IPS-11a (cell line): ENCODE measurements around the gene RBMS3.
"Not testable (repeated sequence)": the region's sequence is repeated elsewhere in the genome, so short reads cannot be mapped to it uniquely, and the experiment has no call there.

ENCODE experiments used
- H3K4me3 ChIP-seq: one replicate; pipeline ENCODE4 v1.5.1; 2013; ENCODE audit warnings: low read depth, low read length, control low read depth

RBMS3 gene

GRCh38 chr3:29473481-29474170 lies 192.8 kb downstream of the RBMS3 start:
- H3K4me3 ChIP-seq, result not testable (repeated sequence)

GRCh38 chr3:29475305-29475840 lies 194.5 kb downstream of the RBMS3 start:
- no peak overlapping the region for H3K4me3 ChIP-seq

GRCh38 chr3:29475854-29476253 lies 195.0 kb downstream of the RBMS3 start:
- no peak overlapping the region for H3K4me3 ChIP-seq

- H3K4me3 ChIP-seq, result no peak overlapping the region
These were observed 197.7 kb downstream of the RBMS3 start for GRCh38 chr3:29478611-29479010.

GRCh38 chr3:29481249-29481648 lies 200.4 kb downstream of the RBMS3 start:
- H3K4me3 ChIP-seq, result no peak overlapping the region

GRCh38 chr3:29481969-29482767 lies 201.3 kb downstream of the RBMS3 start:
- H3K4me3 ChIP-seq, result no peak overlapping the region

- no peak overlapping the region for H3K4me3 ChIP-seq
These were observed 203.8 kb downstream of the RBMS3 start for GRCh38 chr3:29484633-29485032.

- no peak overlapping the region for H3K4me3 ChIP-seq
These were observed 205.2 kb downstream of the RBMS3 start for GRCh38 chr3:29486096-29486495.

GRCh38 chr3:29486917-29487316 lies 206.0 kb downstream of the RBMS3 start:
- H3K4me3 ChIP-seq, result no peak overlapping the region

- H3K4me3 ChIP-seq, result no peak overlapping the region
These were observed 208.1 kb downstream of the RBMS3 start for GRCh38 chr3:29488922-29489321.

GRCh38 chr3:29493109-29493508 lies 212.2 kb downstream of the RBMS3 start:
- no peak overlapping the region for H3K4me3 ChIP-seq

- H3K4me3 ChIP-seq, result no peak overlapping the region
These were observed 213.6 kb downstream of the RBMS3 start for GRCh38 chr3:29494305-29495036.

- H3K4me3 ChIP-seq, result no peak overlapping the region
These were observed 216.4 kb downstream of the RBMS3 start for GRCh38 chr3:29497282-29497681.

- no peak overlapping the region for H3K4me3 ChIP-seq
These were observed 221.9 kb downstream of the RBMS3 start for GRCh38 chr3:29502771-29503170.

- H3K4me3 ChIP-seq, result no peak overlapping the region
These were observed 222.4 kb downstream of the RBMS3 start for GRCh38 chr3:29503314-29503713.

- no peak overlapping the region for H3K4me3 ChIP-seq
These were observed 223.1 kb downstream of the RBMS3 start for GRCh38 chr3:29503958-29504357.

GRCh38 chr3:29506502-29506901 lies 225.6 kb downstream of the RBMS3 start:
- no peak overlapping the region for H3K4me3 ChIP-seq

GRCh38 chr3:29511701-29512100 lies 230.8 kb downstream of the RBMS3 start:
- no peak overlapping the region for H3K4me3 ChIP-seq

- no peak overlapping the region for H3K4me3 ChIP-seq
These were observed 231.8 kb downstream of the RBMS3 start for GRCh38 chr3:29512641-29513040.

- H3K4me3 ChIP-seq, result no peak overlapping the region
These were observed 232.4 kb downstream of the RBMS3 start for GRCh38 chr3:29513236-29513635.

- no peak overlapping the region for H3K4me3 ChIP-seq
These were observed 233.3 kb downstream of the RBMS3 start for GRCh38 chr3:29514170-29514569.
